A673 (cell line): Measurements from ENCODE around the gene KIF26B.

Source experiments
- CTCF ChIP-seq: fragments of 300-800, 200-600 bp; sonication (generic); conservative IDR thresholded peaks from 2 replicates; pipeline ENCODE4 v1.5.1; 2017; ENCODE audit warnings: low read depth, mild to moderate bottlenecking, antibody characterized with exemption, low read length, moderate library complexity, mixed read lengths
- EZH2 ChIP-seq: fragments of 200-600 bp; sonication (generic); IDR thresholded peaks from 2 replicates; pipeline ENCODE4 v1.6.1; 2017; ENCODE audit warnings: borderline replicate concordance, low read depth, mild to moderate bottlenecking, mixed read lengths, antibody characterized with exemption, low read length; ENCODE audit not compliant: poor library complexity, severe bottlenecking

GRCh38 chr1:245566952-245567351 is 412.2 kb downstream of the KIF26B start:
- TF ChIP-seq CTCF (no peak), EZH2 (no peak)
